K562 (cell line): Measurements from ENCODE around the gene PSMA1. TPM values are rescaled to one million over a fixed set of nuclear protein-coding genes. Genes with fewer than 3 reads are reported as not detected.

Experiments
- CREB1 ChIP-seq, 2 experiments: sonication (generic) in 1 of 2; formaldehyde crosslinking in 1 of 2; IDR thresholded peaks; 2 replicates each; pipeline versions ENCODE4 v1.6.1 to v1.8.0; 2012 to 2022; ENCODE audit warnings: inconsistent platforms in 1 of 2, mild to moderate bottlenecking in 1 of 2, missing genetic modification reagents in 1 of 2, moderate library complexity in 1 of 2
- ETV5 ChIP-seq: sonication (generic); formaldehyde crosslinking; IDR thresholded peaks from 2 replicates; pipeline ENCODE4 v1.4.0; 2020; ENCODE audit warnings: low read depth, mild to moderate bottlenecking, missing genetic modification reagents
- HNRNPL ChIP-seq: fragments of 200-400 bp; formaldehyde crosslinking; IDR thresholded peaks from 2 replicates; pipeline ENCODE4 v1.6.1; 2017; ENCODE audit warnings: low read depth, mild to moderate bottlenecking, low read length
- ILK ChIP-seq: fragments of 450-650 bp; IDR thresholded peaks from 2 replicates; pipeline ENCODE4 v1.6.1; 2016; ENCODE audit warnings: missing genetic modification characterization, low read depth, mild to moderate bottlenecking, missing compliant biosample characterization, moderate library complexity, borderline replicate concordance
- JUN ChIP-seq, 2 experiments: sonication (generic) in 1 of 2; formaldehyde crosslinking in 1 of 2; IDR thresholded peaks; 2 replicates each; pipeline versions ENCODE4 v1.6.1 to v1.8.0; 2012 to 2022; ENCODE audit warnings: borderline replicate concordance in 2 of 2, mild to moderate bottlenecking in 2 of 2, improper control_type of control experiment in 1 of 2, low read depth in 1 of 2, low read length in 1 of 2, missing genetic modification reagents in 1 of 2
- MAFF ChIP-seq: IDR thresholded peaks from 2 replicates; pipeline ENCODE4 v1.6.1; 2012; ENCODE audit warnings: low read length, improper control_type of control experiment
- MXI1 ChIP-seq: IDR thresholded peaks from 2 replicates; pipeline ENCODE4 v1.6.1; 2011; ENCODE audit warnings: low read depth, mild to moderate bottlenecking, improper control_type of control experiment, low read length
- NFIC ChIP-seq: fragments of 450-650 bp; IDR thresholded peaks from 2 replicates; pipeline ENCODE4 v1.6.1; 2017; ENCODE audit warnings: mild to moderate bottlenecking, inconsistent platforms
- SAP30 ChIP-seq: fragments of 200-600 bp; sonication (generic); IDR thresholded peaks from 2 replicates; pipeline ENCODE4 v1.6.1; 2012; ENCODE audit warnings: borderline replicate concordance, low read depth, mild to moderate bottlenecking, moderate library complexity, low read length, control low read depth, inconsistent platforms; ENCODE audit not compliant: insufficient read depth, poor library complexity, severe bottlenecking
- VEZF1 ChIP-seq: fragments of 200-800 bp; sonication (Bioruptor generic); IDR thresholded peaks from 2 replicates; pipeline ENCODE4 v1.6.1; 2017; ENCODE audit warnings: missing genetic modification characterization, missing compliant biosample characterization
- ZNF212 ChIP-seq: fragments of 450-650 bp; formaldehyde crosslinking; IDR thresholded peaks from 2 replicates; pipeline ENCODE4 v1.4.0; 2020; ENCODE audit warnings: mild to moderate bottlenecking
- polyA plus RNA-seq, 8 experiments: library from polyadenylated mRNA; depleted of rRNA in 4 of 8; stranded (reverse) in 5 of 8; unstranded in 3 of 8; fragments of >200 nt; fragmentation: Nextera tagmentation in 2 of 8; fragmentation: Illumina TruSeq in 1 of 8; extraction: Ambion mirVana in 2 of 8; extraction: Trizol in 1 of 8; gene quantifications; 2 replicates each; pipeline versions ENCODE4 v1.2.1 to v1.2.3, GENCODE V29; 2011 to 2014; ENCODE audit warnings: inconsistent platforms in 1 of 8, missing spikeins in 1 of 8
- total RNA-seq, 7 experiments: library from RNA; depleted of rRNA in 6 of 7; stranded (reverse); fragments of >200 nt in 6 of 7; fragmentation: Illumina TruSeq in 2 of 7; extraction: Trizol in 2 of 7; gene quantifications; 2 replicates each; pipeline versions ENCODE4 v1.2.1 to v1.2.3, GENCODE V29; 2011 to 2021; ENCODE audit warnings: low replicate concordance in 1 of 7
- TF ChIP-seq, protein P1 (sequence below), 2 experiments: fragments of 450-650 bp; IDR thresholded peaks; 2 replicates each; pipeline ENCODE4 v1.6.1; 2016; ENCODE audit warnings: mild to moderate bottlenecking in 2 of 2, borderline replicate concordance in 1 of 2, low read depth in 1 of 2, moderate library complexity in 1 of 2

The PSMA1 gene
- total and polyA plus RNA-seq, 9 of the 15 experiments (the other 6 are each of a cell fraction or from before 2014, with no cell fraction given), result 283 to 1,007 (median 424) TPM

- TF ChIP-seq, protein P1, sequence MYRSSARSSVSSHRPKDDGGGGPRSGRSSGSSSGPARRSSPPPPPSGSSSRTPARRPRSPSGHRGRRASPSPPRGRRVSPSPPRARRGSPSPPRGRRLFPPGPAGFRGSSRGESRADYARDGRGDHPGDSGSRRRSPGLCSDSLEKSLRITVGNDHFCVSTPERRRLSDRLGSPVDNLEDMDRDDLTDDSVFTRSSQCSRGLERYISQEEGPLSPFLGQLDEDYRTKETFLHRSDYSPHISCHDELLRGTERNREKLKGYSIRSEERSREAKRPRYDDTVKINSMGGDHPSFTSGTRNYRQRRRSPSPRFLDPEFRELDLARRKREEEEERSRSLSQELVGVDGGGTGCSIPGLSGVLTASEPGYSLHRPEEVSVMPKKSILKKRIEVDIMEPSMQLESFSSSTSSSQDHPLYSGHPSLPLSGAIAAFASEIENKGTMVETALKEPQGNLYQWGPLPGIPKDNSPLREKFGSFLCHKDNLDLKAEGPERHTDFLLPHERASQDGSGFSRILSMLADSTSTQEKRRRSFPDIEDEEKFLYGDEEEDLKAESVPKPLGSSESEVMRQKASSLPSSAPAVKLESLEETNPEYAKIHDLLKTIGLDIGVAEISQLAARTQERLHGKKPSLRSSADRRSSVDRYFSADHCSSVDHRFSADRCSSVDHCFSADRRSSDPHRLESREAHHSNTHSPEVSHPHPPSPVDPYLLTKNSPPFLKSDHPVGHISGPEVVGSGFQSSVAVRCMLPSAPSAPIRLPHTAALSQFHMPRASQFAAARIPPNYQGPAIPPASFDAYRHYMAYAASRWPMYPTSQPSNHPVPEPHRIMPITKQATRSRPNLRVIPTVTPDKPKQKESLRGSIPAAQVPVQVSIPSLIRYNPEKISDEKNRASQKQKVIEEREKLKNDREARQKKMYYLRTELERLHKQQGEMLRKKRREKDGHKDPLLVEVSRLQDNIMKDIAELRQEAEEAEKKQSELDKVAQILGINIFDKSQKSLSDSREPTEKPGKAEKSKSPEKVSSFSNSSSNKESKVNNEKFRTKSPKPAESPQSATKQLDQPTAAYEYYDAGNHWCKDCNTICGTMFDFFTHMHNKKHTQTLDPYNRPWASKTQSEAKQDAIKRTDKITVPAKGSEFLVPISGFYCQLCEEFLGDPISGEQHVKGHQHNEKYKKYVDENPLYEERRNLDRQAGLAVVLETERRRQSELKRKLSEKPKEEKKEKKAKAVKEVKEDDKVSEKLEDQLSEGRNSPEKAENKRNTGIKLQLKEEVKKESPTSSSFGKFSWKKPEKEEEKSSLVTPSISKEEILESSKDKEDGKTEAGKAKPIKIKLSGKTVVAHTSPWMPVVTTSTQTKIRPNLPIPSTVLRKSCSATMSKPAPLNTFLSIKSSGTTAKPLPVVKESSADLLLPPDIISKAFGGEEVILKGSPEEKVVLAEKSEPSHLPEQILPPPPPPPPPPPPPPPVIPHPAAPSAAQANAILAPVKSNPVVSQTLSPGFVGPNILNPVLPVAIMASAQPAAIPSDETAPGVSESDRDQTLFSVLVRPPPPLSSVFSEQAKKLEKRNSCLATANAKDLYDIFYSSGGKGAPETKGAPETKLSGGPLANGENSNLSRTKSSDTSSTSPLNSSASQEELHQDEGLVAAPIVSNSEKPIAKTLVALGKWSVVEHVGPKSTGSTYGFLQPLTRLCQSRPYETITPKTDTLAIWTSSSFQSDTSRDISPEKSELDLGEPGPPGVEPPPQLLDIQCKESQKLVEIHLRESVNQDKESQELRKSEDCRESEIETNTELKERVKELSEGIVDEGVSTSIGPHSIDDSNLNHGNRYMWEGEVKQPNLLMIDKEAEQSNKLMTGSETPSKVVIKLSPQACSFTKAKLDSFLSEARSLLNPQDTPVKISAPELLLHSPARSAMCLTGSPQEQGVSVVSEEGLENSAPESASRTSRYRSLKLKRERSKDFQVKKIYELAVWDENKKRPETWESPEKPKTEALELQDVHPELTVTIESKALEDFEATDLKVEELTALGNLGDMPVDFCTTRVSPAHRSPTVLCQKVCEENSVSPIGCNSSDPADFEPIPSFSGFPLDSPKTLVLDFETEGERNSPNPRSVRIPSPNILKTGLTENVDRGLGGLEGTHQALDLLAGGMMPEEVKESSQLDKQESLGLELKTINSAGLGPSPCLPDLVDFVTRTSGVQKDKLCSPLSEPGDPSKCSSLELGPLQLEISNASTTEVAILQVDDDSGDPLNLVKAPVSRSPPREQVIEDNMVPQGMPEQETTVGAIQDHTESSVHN (IDR thresholded peaks at IDR 0.05; ENCODE audit: borderline replicate concordance in 1 of 2, low read depth in 1 of 2), result peak in 1 of 2 experiments; percentile 72; a peak in 2 of 4 replicates
- TF ChIP-seq ILK (tag) (no peak), ETV5 (peak; percentile 88), JUN (IDR thresholded peaks at IDR 0.05; ENCODE audit: borderline replicate concordance, low read depth, low read length) (peak; percentile 10; the same call in 1 of the 2 replicates), JUN (CRISPR knock-in tag; IDR thresholded peaks at IDR 0.05; ENCODE audit: borderline replicate concordance) (no peak), MXI1 (no peak), SAP30 (peak; percentile 71), ZNF212 (no peak), CREB1 (IDR thresholded peaks at IDR 0.05) (peak; percentile 59; the same call in 1 of the 2 replicates), CREB1 (CRISPR knock-in tag; IDR thresholded peaks at IDR 0.05) (peak; percentile 57), NFIC (no peak; the same call in 1 of the 2 replicates), MAFF (peak; percentile 7), HNRNPL (no peak), VEZF1 (CRISPR knock-in tag) (peak; percentile 79)
These were observed at the start of gene PSMA1 (continued) for GRCh38 chr11:14519917-14520746.
